ENCODE results near the gene CNTNAP2. TPM values are rescaled to one million over a fixed set of nuclear protein-coding genes. Genes with fewer than 3 reads are reported as not detected.

Gene CNTNAP2
- total and polyA plus RNA-seq, 8 donors = 0.09 to 1.1 (median 0.38) TPM

DNA sequence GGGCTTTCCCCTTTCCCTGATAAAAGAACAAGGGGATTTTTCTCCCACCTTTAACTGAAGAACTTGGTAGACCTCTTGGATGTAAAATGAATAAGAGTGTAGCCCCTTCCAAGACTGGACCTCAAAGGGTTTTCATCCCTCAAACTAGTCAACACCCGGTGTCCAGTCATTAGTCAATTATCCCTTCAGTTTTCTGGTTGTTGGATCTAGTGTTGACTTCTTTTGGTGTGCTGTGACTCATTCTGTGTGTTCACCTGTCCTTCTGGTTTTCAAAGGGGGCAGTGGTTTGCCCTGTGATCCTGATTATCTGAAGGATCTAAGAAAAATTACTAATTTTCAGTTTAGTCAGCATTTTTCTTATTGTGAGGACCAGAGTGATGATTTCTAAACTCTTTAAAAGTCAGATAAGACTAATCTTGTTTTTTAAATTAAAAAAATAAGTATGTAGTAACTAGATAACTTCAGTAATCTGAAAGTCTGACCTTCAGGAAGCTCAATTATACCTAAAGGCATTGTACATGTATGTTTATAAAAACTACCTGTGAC, 583.5 kb downstream of the CNTNAP2 start:
- intact Hi-C loops (cut with DNase I) = no loop called here
- H3K36me3 ChIP-seq = no peaks in the 10 kb centered on the region
- FAIRE-seq (no peak), ATAC-seq (peak in 1 of 4 donors; percentile 35), DNase-seq (no peak)
- 87% methylated on average over 1 of the region's 1 CpG for WGBS, 2 donors
- H3K27me3 ChIP-seq = no peaks in the 10 kb centered on the region
- TF ChIP-seq CTCF (IDR thresholded peaks at IDR 0.05) = no peak
- peaks cover 0 to 10% (median 4%) of the 10 kb centered on the region in 3 donors for H3K4me1 ChIP-seq
- no peak overlapping the region for H3K4me3 ChIP-seq
- H3K27ac ChIP-seq = no peak overlapping the region
- no peaks in the 10 kb centered on the region for H3K9me3 ChIP-seq

- H3K27me3 ChIP-seq = no peaks in the 10 kb centered on the region
- H3K9me3 ChIP-seq = no peaks in the 10 kb centered on the region
- H3K27ac ChIP-seq = no peak overlapping the region
- intact Hi-C loops (cut with DNase I) = no loop called here
- TF ChIP-seq CTCF (IDR thresholded peaks at IDR 0.05) = no peak
- FAIRE-seq (no peak), ATAC-seq (peak in 3 of 4 donors; percentile 37 to 70 (median 44)), DNase-seq (no peak)
- H3K36me3 ChIP-seq = no peaks in the 10 kb centered on the region
- 7 to 11% methylated on average over 3 of the region's 3 CpGs for WGBS, 2 donors
- peaks cover 0 to 10% (median 4%) of the 10 kb centered on the region in 3 donors for H3K4me1 ChIP-seq
- no peak overlapping the region for H3K4me3 ChIP-seq
Observed at GRCh38 chr7:146701166-146701565, 584.6 kb downstream of the CNTNAP2 start.

- Histone ChIP-seq H3K27me3 (no peaks in the 10 kb centered on the region), H3K4me1 (peaks cover 0 to 10% (median 4%) of the 10 kb centered on the region in 3 donors), H3K4me3 (no peak overlapping the region), H3K36me3 (no peaks in the 10 kb centered on the region), H3K27ac (no peak overlapping the region), H3K9me3 (no peaks in the 10 kb centered on the region)
- intact Hi-C loops (cut with DNase I) = no loop called here
- FAIRE-seq (no peak), ATAC-seq (no peak), DNase-seq (no peak)
- no peak for TF ChIP-seq CTCF (IDR thresholded peaks at IDR 0.05)
- 88 to 90% methylated on average over 1 of the region's 1 CpG for WGBS, 2 donors
Observed at GRCh38 chr7:146702898-146703297, 586.3 kb downstream of the CNTNAP2 start.

- TF ChIP-seq CTCF (IDR thresholded peaks at IDR 0.05) = no peak
- no peaks in the 10 kb centered on the region for H3K27me3 ChIP-seq
- no peak overlapping the region for H3K4me3 ChIP-seq
- H3K4me1 ChIP-seq = peaks cover 0 to 5% (median 0%) of the 10 kb centered on the region in 3 donors
- FAIRE-seq (no peak), ATAC-seq (peak; percentile 24 to 72 (median 46)), DNase-seq (peak in 3 of 6 donors; percentile 3 to 40 (median 8))
- WGBS, 2 donors = 40 to 49% methylated on average over 4 of the region's 4 CpGs
- H3K27ac ChIP-seq = peak overlapping the region in 1 of 4 donors; percentile 10
- intact Hi-C loops (cut with DNase I) = no loop called here
- no peaks in the 10 kb centered on the region for H3K36me3 ChIP-seq
- H3K9me3 ChIP-seq = no peaks in the 10 kb centered on the region
Observed at GRCh38 chr7:146709451-146710027, 592.9 kb downstream of the CNTNAP2 start.

- DNase-seq = no peak
- WGBS, 2 donors = 45 to 52% methylated on average over 1 of the region's 1 CpG
- H3K27me3 ChIP-seq = no peaks in the 10 kb centered on the region
- no peak for ATAC-seq
- H3K36me3 ChIP-seq = no peaks in the 10 kb centered on the region
- H3K4me1 ChIP-seq = peaks cover 0 to 5% (median 0%) of the 10 kb centered on the region in 3 donors
- no peak overlapping the region for H3K27ac ChIP-seq
- no peak overlapping the region for H3K4me3 ChIP-seq
- intact Hi-C loops (cut with DNase I) = no loop called here
- no peak for FAIRE-seq
- no peak for TF ChIP-seq CTCF (IDR thresholded peaks at IDR 0.05)
- no peaks in the 10 kb centered on the region for H3K9me3 ChIP-seq
Observed at GRCh38 chr7:146713205-146713604, 596.6 kb downstream of the CNTNAP2 start.
